ENCODE measurements around the gene SDHC.
"Not testable (repeated sequence)": the region's sequence is repeated elsewhere in the genome, so short reads cannot be mapped to it uniquely, and the experiment has no call there.

Gene SDHC

DNA sequence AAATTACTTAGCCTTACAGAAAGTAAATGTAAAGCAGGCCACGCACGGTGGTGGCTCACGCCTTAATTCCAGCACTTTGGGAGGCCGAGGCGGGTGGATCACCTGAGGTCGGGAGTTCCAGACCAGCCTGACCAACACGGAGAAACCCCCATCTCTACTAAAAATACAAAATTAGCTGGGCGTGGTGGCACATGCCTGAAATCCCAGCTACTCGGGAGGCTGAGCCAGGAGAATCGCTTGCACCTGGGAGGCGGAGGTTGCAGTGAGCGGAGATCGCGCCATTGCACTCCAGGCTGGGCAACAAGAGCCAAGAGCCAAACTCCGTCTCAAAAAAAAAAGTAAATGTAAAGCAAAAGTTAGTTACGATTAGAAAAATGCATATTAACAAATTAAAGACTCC, 75.0 kb downstream of the SDHC start:
- DNase-seq, result not testable (repeated sequence)

DNA sequence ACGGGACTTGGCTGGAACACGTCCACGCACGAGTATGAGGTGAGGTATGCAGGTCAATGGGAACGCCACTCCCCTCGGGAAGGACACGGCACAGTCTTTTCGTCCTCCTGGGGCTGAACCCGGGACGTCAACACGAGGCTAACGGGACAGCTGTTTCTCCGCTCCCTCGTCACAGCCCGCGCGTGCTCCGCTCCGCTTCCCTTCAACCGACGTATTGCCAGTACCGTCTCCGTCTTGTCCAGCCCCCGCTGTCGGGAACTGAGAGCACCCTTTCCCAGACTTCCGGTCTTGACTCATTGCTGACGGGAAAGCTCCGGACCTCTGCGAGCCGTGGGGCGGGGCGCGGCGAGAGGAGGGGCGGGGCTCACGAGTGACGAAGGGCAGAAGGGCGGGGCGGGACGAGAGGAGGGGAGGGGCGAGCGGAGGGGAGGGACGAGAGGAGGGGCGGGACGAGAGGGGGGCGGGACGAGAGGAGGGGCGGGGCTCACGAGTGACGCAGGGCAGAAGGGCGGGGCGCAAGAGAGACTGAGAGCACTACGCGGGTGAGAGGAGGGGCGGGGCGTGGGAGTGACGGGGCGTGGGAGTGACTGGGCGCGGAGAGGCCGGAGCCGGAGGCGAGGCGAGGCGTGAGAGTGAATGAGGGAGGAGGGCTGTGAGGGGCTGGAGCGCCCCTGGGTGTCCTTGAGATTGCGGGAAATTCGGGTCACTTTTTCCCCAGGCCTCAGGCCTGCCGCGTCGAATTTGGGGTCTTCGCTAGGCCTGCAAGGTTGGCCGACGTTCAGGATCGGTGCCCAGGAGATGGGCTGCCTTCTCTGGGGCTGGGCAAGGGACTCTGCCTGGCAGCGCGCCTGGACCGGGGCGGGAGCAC, 75.7 kb downstream of the SDHC start:
- DNase-seq, result peak; percentile 97

DNA sequence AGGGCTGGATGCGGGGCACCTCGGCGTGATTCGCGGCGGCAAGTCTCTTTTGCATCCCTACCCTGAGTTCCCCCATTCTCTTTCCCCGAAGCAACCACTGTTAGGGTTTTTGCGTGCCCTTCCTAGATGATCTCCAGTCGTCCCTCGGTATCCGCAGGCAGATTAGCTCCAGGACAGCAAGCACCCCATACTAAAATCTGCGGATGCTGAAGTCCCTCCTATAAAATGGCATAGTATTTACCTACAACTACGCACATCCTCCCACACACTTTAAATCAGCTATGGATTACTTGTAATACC, 76.3 kb downstream of the SDHC start:
- DNase-seq, result no peak

GRCh38 chr1:161391136-161391535, 77.0 kb downstream of the SDHC start:
- not testable (repeated sequence) for DNase-seq

DNA sequence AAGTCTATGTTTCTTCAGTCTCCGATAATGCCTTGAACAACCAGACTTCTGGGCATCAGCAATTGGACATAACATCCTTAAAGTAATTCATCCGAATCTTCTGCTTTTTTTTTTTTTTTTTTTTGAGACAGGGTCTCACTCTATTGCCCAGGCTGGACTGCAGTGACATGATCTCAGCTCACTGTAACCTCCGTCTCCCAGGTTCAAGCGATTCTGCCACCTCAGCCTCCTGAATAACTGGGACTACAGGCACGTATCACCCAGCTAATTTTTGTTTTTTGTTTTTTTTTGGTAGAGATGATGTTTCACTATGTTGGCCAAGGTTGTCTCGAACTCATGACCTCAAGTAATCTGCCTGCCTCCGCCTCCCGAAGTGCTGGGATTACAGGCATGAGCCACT, 77.4 kb downstream of the SDHC start:
- DNase-seq, result no peak

DNA sequence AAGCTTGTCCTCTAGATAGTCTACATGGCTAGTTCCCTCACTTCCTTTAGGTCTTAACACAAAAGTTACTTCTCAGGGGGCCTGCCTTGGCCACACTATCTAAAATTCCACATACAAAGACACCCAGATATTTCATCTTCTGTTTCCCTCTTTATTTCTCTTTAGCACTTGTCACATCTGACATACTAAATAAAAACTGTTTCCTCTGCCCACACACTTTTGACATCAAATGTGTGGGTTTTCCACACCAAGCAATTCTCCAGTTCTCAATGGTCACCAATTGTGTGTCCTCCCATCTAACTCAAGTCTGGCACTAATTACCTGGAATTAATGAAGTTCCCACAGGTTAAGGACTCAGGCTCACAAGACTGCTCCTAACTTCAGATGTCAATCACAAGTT, 79.0 kb downstream of the SDHC start:
- no peak for DNase-seq

DNA sequence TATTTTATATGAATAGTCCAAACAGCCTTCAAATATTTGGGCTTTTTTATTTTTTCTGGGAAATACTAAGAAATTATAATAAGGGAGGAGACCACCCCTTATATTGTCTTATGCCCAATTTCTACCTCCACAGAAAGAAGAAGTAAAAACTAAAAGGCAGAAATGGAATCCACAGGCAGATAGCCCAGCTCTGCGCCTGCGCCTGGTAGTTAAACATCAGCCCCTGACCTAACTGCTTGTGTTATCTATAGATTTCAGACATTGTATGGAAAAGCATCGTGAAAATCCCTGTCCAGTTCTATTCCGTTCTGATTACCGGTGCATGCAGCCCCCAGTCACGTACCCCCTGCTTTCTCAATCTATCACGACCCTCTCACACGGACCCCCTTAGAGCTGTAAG, 82.9 kb downstream of the SDHC start:
- not testable (repeated sequence) for DNase-seq

GRCh38 chr1:161398900-161399256, 84.7 kb downstream of the SDHC start:
- no peak for DNase-seq

- DNase-seq, result peak; percentile 98
Observed at GRCh38 chr1:161399257-161399998, 85.2 kb downstream of the SDHC start.

GRCh38 chr1:161402446-161402845, 88.3 kb downstream of the SDHC start:
- no peak for DNase-seq

DNA sequence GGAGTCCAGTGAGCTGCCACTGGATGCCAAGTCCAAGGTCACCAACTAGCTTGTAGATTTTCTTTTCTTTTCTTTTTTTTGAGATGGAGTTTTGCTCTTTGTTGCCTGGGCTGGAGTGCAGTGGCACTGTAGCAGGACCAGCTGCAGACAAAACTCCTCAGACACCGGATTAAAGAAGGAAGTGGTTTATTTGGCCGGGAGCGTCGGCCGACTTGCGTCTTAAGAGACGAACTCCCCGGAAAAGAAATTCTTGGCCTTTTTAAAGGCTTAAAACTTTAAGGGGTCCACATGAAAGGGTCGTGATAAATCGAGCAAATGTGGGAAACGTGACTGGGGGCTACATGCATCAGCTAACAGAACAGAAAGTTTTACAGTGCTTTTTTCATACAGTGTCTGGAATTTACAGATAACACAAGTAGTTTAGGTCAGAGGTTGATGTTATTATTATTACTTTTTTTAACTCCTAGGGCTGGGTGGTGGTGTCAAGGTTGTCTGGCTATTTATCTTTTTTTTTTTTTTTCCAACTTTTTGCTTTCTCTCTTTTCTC, 89.9 kb downstream of the SDHC start:
- DNase-seq, result no peak

GRCh38 chr1:161406551-161406950, 92.4 kb downstream of the SDHC start:
- not testable (repeated sequence) for DNase-seq

GRCh38 chr1:161407451-161407985, 93.3 kb downstream of the SDHC start:
- no peak for DNase-seq

DNA sequence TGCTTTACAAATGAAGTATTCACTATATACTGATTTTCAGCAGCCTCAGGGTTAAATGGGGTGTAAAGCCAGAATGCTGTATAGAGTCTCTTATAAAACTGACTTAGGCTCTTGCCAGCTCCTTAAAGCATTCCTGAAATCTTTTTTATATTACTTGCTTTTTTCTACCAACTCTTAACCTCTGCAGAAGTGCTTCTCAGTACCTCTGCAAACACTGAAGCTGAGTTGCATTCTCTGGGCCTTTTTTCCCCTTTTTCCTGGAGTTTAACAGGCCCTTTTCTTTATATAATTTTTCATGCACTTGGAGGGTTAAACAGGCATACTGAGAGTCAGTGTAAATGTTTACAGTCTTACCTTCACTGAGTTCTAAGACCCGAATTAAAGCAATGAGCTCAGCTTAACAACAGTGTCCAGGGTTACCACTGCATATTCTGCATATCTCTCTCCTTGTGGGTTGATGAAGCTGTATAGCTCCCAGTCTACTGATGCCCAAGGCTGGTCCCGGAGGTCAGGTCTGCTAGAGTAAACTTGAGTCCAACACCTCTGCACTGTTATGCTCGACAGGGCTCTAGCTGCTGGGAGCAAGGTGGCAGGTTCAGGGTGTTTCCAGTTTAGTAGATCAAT, 94.4 kb downstream of the SDHC start:
- no peak for DNase-seq

GRCh38 chr1:161409848-161410635, 95.9 kb downstream of the SDHC start:
- not testable (repeated sequence) for DNase-seq

DNA sequence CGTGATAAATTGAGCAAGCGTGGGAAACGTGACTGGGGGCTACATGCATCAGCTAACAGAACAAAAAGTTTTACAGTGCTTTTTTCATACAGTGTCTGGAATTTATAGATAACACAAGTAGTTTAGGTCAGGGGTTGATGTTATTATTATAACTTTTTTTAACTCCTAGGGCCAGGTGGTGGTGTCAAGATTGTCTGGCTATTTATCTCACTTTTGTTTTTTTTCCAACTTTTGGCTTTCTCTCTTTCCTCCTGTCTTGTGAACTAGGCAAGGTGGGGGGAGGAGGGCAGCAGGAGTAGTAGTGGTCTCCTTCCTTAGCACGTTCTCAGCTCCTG, 96.4 kb downstream of the SDHC start:
- DNase-seq, result not testable (repeated sequence)

Measured in eye (tissue), 1 donor.